GM23338 (cell line): ENCODE measurements around the gene ZFHX3. TPM values are rescaled to one million over a fixed set of nuclear protein-coding genes. Genes with fewer than 3 reads are reported as not detected.

ENCODE experiments used
- ATAC-seq: fragments of 200-7000 bp; cut with Tn5 transposase; 3 replicates; pipeline ENCODE4 v1.9.1; 2020
- DNase-seq: peaks from one replicate; pipeline ENCODE4 v3.0.0-alpha.2; 2015; ENCODE audit warnings: low spot score
- H2AFZ ChIP-seq: fragments of 200-600 bp; sonication (generic); 2 replicates; pipeline ENCODE4 v1.8.0; 2016; ENCODE audit warnings: antibody characterized with exemption, mild to moderate bottlenecking, moderate library complexity
- H3F3A ChIP-seq: fragments of 200-600 bp; sonication (generic); replicated peaks from 2 replicates; pipeline ENCODE4 v1.8.0; 2017; ENCODE audit warnings: antibody characterized with exemption, mixed run types, low read depth
- H3K27ac ChIP-seq: fragments of 200-600 bp; sonication (generic); 2 replicates; pipeline ENCODE4 v1.6.1; 2016; ENCODE audit warnings: low read depth
- H3K27me3 ChIP-seq: fragments of 200-600 bp; sonication (generic); 2 replicates; pipeline ENCODE4 v1.8.0; 2016; ENCODE audit warnings: mild to moderate bottlenecking, mixed run types, moderate library complexity; ENCODE audit not compliant: insufficient read depth
- H3K36me3 ChIP-seq: fragments of 200-600 bp; sonication (generic); 2 replicates; pipeline ENCODE4 v1.8.0; 2016; ENCODE audit warnings: mild to moderate bottlenecking; ENCODE audit not compliant: insufficient read depth
- H3K4me1 ChIP-seq: fragments of 200-600 bp; sonication (generic); 2 replicates; pipeline ENCODE4 v1.8.0; 2016; ENCODE audit warnings: mild to moderate bottlenecking, moderate library complexity; ENCODE audit not compliant: insufficient read depth
- H3K4me2 ChIP-seq: fragments of 200-600 bp; sonication (generic); 2 replicates; pipeline ENCODE4 v1.7.1; 2017; ENCODE audit warnings: mixed run types
- H3K4me3 ChIP-seq: fragments of 200-600 bp; sonication (generic); 2 replicates; pipeline ENCODE4 v1.6.1; 2016; ENCODE audit warnings: mixed run types
- H3K79me2 ChIP-seq: fragments of 200-600 bp; sonication (generic); replicated peaks from 2 replicates; pipeline ENCODE4 v1.8.0; 2017; ENCODE audit warnings: mild to moderate bottlenecking; ENCODE audit not compliant: insufficient read depth
- H3K9me2 ChIP-seq: fragments of 200-600 bp; sonication (generic); 2 replicates; pipeline ENCODE4 v1.8.0; 2017; ENCODE audit not compliant: insufficient read depth
- H4K20me1 ChIP-seq: fragments of 200-600 bp; sonication (generic); replicated peaks from 2 replicates; pipeline ENCODE4 v1.8.0; 2017; ENCODE audit warnings: mild to moderate bottlenecking; ENCODE audit not compliant: insufficient read depth
- H3K27ac Mint-ChIP-seq: 2 replicates; pipeline ENCODE4 v1.8.0; 2020; ENCODE audit warnings: inconsistent platforms, mild to moderate bottlenecking, moderate library complexity, mixed read lengths
- H3K27me3 Mint-ChIP-seq: 3 replicates; pipeline ENCODE4 v1.8.0; 2022; ENCODE audit warnings: low read depth, mild to moderate bottlenecking, moderate library complexity, mixed read lengths, inconsistent platforms; ENCODE audit not compliant: insufficient read depth, poor library complexity
- H3K36me3 Mint-ChIP-seq: 3 replicates; pipeline ENCODE4 v1.8.0; 2021; ENCODE audit warnings: low read depth, mild to moderate bottlenecking, inconsistent platforms, moderate library complexity, mixed read lengths
- H3K4me1 Mint-ChIP-seq: 3 replicates; pipeline ENCODE4 v1.8.0; 2020; ENCODE audit warnings: mild to moderate bottlenecking, inconsistent platforms, mixed read lengths
- H3K4me3 Mint-ChIP-seq: 3 replicates; pipeline ENCODE4 v1.8.0; 2021; ENCODE audit warnings: moderate library complexity, mild to moderate bottlenecking, inconsistent platforms, mixed read lengths
- H3K9me3 Mint-ChIP-seq: 3 replicates; pipeline ENCODE4 v1.8.0; 2020; ENCODE audit warnings: moderate library complexity, mild to moderate bottlenecking, inconsistent platforms, mixed read lengths
- CREB1 ChIP-seq: fragments of 250-450 bp; sonication (Bioruptor Pico); IDR thresholded peaks from 2 replicates; pipeline ENCODE4 v1.5.0; 2020; ENCODE audit warnings: low read depth, mild to moderate bottlenecking, moderate library complexity
- CTCF ChIP-seq, 2 experiments: fragments of 200-600 bp in 1 of 2; sonication (generic) in 1 of 2; conservative IDR thresholded peaks; 2 replicates each; pipeline versions ENCODE4 v1.5.1 to v1.6.1; 2016 to 2017; ENCODE audit warnings: antibody characterized with exemption in 2 of 2, low read depth in 2 of 2, mild to moderate bottlenecking in 2 of 2, moderate library complexity in 1 of 2
- ETS1 ChIP-seq: IDR thresholded peaks from 2 replicates; pipeline ENCODE4 v1.6.1; 2016; ENCODE audit warnings: antibody characterized with exemption
- EZH2 ChIP-seq: fragments of 200-600 bp; sonication (generic); IDR thresholded peaks from one replicate; pipeline ENCODE4 v1.8.0; 2017; ENCODE audit warnings: antibody characterized with exemption, mild to moderate bottlenecking, low read depth; ENCODE audit not compliant: unreplicated experiment
- EZH2phosphoT487 ChIP-seq: fragments of 200-600 bp; sonication (generic); IDR thresholded peaks from one replicate; pipeline ENCODE4 v1.8.1; 2018; ENCODE audit warnings: antibody characterized with exemption; ENCODE audit not compliant: unreplicated experiment
- JUNB ChIP-seq: IDR thresholded peaks from one replicate; pipeline ENCODE4 v1.6.1; 2016; ENCODE audit warnings: antibody characterized with exemption; ENCODE audit not compliant: unreplicated experiment
- NANOG ChIP-seq: IDR thresholded peaks from 2 replicates; pipeline ENCODE4 v1.6.1; 2016; ENCODE audit warnings: antibody characterized with exemption, borderline replicate concordance
- POLR2AphosphoS5 ChIP-seq: IDR thresholded peaks from 2 replicates; pipeline ENCODE4 v1.6.1; 2016; ENCODE audit warnings: antibody characterized with exemption, low read depth
- REST ChIP-seq: IDR thresholded peaks from one replicate; pipeline ENCODE4 v1.6.1; 2018; ENCODE audit warnings: antibody characterized with exemption; ENCODE audit not compliant: unreplicated experiment
- STAT1 ChIP-seq: IDR thresholded peaks from one replicate; pipeline ENCODE4 v1.6.1; 2016; ENCODE audit warnings: antibody characterized with exemption; ENCODE audit not compliant: unreplicated experiment
- ZNF114 ChIP-seq: fragments of 250-450 bp; sonication (Bioruptor Pico); IDR thresholded peaks from 2 replicates; pipeline ENCODE4 v1.5.0; 2020; ENCODE audit warnings: mild to moderate bottlenecking, moderate library complexity
- ZNF331 ChIP-seq: fragments of 250-450 bp; sonication (Bioruptor Pico); IDR thresholded peaks from 2 replicates; pipeline ENCODE4 v1.5.0; 2020; ENCODE audit warnings: low read depth, mild to moderate bottlenecking, moderate library complexity
- ZNF462 ChIP-seq: fragments of 250-450 bp; sonication (Bioruptor Pico); IDR thresholded peaks from 2 replicates; pipeline ENCODE4 v1.5.0; 2020; ENCODE audit warnings: mild to moderate bottlenecking, moderate library complexity
- polyA plus RNA-seq: library from polyadenylated mRNA; unstranded; fragments of >200 nt; fragmentation: Nextera tagmentation; extraction: Ambion mirVana; gene quantifications from 2 replicates; pipeline ENCODE4 v1.2.1, GENCODE V29; 2016
- total RNA-seq: library from RNA; depleted of rRNA; stranded (reverse); fragments of >200 nt; shearing (Covaris generic); gene quantifications from 2 replicates; pipeline ENCODE4 v1.2.3, GENCODE V29; 2014

The ZFHX3 gene
- total and polyA plus RNA-seq, 2 experiments from 2014 or later = 1.0 to 1.5 TPM

GRCh38 chr16:72764015-72764654, 283.8 kb downstream of the ZFHX3 start:
- Histone ChIP-seq H4K20me1 (no peaks in the 10 kb centered on the region), H3K27me3 (no peaks in the 10 kb centered on the region), H3K79me2 (no peaks in the 10 kb centered on the region), H3K4me1 (peaks cover 19% of the 10 kb centered on the region), H3K4me3 (no peak overlapping the region), H3K36me3 (no peaks in the 10 kb centered on the region), H3K4me2 (no peak overlapping the region), H2AFZ (no peak overlapping the region), H3K27ac (no peak overlapping the region), H3K9me2 (no peaks in the 10 kb centered on the region), H3F3A (no peaks in the 10 kb centered on the region)
- ATAC-seq = no peak
- H3K27ac Mint-ChIP-seq = peak overlapping the region; percentile 75
- no peak for DNase-seq
- no peaks in the 10 kb centered on the region for H3K27me3 Mint-ChIP-seq
- H3K4me3 Mint-ChIP-seq = no peak overlapping the region
- H3K36me3 Mint-ChIP-seq = no peaks in the 10 kb centered on the region
- peaks cover 20% of the 10 kb centered on the region for H3K4me1 Mint-ChIP-seq
- TF ChIP-seq ZNF462 (CRISPR knock-in tag) = no peak
- no peak for TF ChIP-seq REST
- no peak for TF ChIP-seq JUNB
- no peak for TF ChIP-seq POLR2AphosphoS5
- TF ChIP-seq CTCF (conservative IDR thresholded peaks at IDR 0.05; ENCODE audit: low read depth in 2 of 2) = no peak
- no peak for TF ChIP-seq EZH2phosphoT487
- no peak for TF ChIP-seq CREB1 (CRISPR knock-in tag)
- no peak for TF ChIP-seq ZNF331 (CRISPR knock-in tag)
- no peak for TF ChIP-seq EZH2
- no peak for TF ChIP-seq ETS1
- no peak for TF ChIP-seq ZNF114
- TF ChIP-seq NANOG = no peak
- no peak for TF ChIP-seq STAT1
- H3K9me3 Mint-ChIP-seq = no peaks in the 10 kb centered on the region
